Measurements from ENCODE around the gene MLANA.

DNA sequence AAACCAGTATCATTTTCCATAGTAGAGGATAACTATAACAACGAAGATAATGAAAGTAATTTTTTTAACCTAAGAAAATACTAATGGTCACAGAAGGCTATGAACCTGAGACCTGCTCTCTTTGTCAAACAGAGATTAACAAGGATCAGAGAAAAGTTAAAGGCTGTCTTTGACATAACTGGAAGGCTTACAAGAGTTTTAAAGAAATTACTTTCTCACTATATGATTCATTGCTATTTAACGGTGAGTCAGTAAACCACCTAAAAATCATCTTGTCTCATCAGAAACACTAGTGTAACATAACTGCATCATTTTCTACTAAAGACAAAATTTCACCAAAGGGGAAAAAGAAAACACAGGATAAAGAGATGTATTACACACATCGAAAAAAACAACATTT, 19.3 kb downstream of the MLANA start:
- TF ChIP-seq, protein P1, sequence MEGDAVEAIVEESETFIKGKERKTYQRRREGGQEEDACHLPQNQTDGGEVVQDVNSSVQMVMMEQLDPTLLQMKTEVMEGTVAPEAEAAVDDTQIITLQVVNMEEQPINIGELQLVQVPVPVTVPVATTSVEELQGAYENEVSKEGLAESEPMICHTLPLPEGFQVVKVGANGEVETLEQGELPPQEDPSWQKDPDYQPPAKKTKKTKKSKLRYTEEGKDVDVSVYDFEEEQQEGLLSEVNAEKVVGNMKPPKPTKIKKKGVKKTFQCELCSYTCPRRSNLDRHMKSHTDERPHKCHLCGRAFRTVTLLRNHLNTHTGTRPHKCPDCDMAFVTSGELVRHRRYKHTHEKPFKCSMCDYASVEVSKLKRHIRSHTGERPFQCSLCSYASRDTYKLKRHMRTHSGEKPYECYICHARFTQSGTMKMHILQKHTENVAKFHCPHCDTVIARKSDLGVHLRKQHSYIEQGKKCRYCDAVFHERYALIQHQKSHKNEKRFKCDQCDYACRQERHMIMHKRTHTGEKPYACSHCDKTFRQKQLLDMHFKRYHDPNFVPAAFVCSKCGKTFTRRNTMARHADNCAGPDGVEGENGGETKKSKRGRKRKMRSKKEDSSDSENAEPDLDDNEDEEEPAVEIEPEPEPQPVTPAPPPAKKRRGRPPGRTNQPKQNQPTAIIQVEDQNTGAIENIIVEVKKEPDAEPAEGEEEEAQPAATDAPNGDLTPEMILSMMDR (IDR thresholded peaks at IDR 0.05; ENCODE audit: insufficient read depth, low read length) = no peak
- TF ChIP-seq, protein P2, sequence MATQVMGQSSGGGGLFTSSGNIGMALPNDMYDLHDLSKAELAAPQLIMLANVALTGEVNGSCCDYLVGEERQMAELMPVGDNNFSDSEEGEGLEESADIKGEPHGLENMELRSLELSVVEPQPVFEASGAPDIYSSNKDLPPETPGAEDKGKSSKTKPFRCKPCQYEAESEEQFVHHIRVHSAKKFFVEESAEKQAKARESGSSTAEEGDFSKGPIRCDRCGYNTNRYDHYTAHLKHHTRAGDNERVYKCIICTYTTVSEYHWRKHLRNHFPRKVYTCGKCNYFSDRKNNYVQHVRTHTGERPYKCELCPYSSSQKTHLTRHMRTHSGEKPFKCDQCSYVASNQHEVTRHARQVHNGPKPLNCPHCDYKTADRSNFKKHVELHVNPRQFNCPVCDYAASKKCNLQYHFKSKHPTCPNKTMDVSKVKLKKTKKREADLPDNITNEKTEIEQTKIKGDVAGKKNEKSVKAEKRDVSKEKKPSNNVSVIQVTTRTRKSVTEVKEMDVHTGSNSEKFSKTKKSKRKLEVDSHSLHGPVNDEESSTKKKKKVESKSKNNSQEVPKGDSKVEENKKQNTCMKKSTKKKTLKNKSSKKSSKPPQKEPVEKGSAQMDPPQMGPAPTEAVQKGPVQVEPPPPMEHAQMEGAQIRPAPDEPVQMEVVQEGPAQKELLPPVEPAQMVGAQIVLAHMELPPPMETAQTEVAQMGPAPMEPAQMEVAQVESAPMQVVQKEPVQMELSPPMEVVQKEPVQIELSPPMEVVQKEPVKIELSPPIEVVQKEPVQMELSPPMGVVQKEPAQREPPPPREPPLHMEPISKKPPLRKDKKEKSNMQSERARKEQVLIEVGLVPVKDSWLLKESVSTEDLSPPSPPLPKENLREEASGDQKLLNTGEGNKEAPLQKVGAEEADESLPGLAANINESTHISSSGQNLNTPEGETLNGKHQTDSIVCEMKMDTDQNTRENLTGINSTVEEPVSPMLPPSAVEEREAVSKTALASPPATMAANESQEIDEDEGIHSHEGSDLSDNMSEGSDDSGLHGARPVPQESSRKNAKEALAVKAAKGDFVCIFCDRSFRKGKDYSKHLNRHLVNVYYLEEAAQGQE (IDR thresholded peaks at IDR 0.05; ENCODE audit: insufficient replicate concordance, low read depth) = no peak
- TF ChIP-seq POLR2AphosphoS5 (IDR thresholded peaks at IDR 0.05; ENCODE audit: low read depth) (no peak), GABPA (IDR thresholded peaks at IDR 0.05; ENCODE audit: low read depth) (no peak), SPI1 (IDR thresholded peaks at IDR 0.05; ENCODE audit: borderline replicate concordance, low read depth) (no peak)
